HL-60 (cell line): ENCODE measurements around the gene EIF3I.

Experiments used
- GABPA ChIP-seq: IDR thresholded peaks from 2 replicates; pipeline ENCODE4 v1.6.1; 2012; ENCODE audit warnings: low read depth
- POLR2AphosphoS5 ChIP-seq: IDR thresholded peaks from 2 replicates; pipeline ENCODE4 v1.6.1; 2012; ENCODE audit warnings: low read depth
- REST ChIP-seq: IDR thresholded peaks from 2 replicates; pipeline ENCODE4 v1.6.1; 2012; ENCODE audit warnings: low read depth; ENCODE audit not compliant: insufficient replicate concordance
- SPI1 ChIP-seq: IDR thresholded peaks from 2 replicates; pipeline ENCODE4 v1.6.1; 2012; ENCODE audit warnings: low read depth, mild to moderate bottlenecking, borderline replicate concordance
- TF ChIP-seq, protein P1 (sequence below): IDR thresholded peaks from one replicate; pipeline ENCODE4 v1.5.1; 2011; ENCODE audit warnings: low read length, control low read depth, inconsistent platforms; ENCODE audit not compliant: insufficient read depth

GRCh38 chr1:32221581-32221979, 627 bp upstream of the EIF3I start:
- TF ChIP-seq, protein P1, sequence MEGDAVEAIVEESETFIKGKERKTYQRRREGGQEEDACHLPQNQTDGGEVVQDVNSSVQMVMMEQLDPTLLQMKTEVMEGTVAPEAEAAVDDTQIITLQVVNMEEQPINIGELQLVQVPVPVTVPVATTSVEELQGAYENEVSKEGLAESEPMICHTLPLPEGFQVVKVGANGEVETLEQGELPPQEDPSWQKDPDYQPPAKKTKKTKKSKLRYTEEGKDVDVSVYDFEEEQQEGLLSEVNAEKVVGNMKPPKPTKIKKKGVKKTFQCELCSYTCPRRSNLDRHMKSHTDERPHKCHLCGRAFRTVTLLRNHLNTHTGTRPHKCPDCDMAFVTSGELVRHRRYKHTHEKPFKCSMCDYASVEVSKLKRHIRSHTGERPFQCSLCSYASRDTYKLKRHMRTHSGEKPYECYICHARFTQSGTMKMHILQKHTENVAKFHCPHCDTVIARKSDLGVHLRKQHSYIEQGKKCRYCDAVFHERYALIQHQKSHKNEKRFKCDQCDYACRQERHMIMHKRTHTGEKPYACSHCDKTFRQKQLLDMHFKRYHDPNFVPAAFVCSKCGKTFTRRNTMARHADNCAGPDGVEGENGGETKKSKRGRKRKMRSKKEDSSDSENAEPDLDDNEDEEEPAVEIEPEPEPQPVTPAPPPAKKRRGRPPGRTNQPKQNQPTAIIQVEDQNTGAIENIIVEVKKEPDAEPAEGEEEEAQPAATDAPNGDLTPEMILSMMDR = no peak
- TF ChIP-seq GABPA (no peak), REST (no peak), POLR2AphosphoS5 (no peak), SPI1 (no peak)
